GM18505 (cell line): ENCODE data around the gene PARP9.

Experiments
- ATAC-seq: cut with Tn5 transposase; IDR thresholded peaks from one replicate; pipeline ENCODE4 v1.9.1; 2021; ENCODE audit not compliant: unreplicated experiment
- POLR2A ChIP-seq: IDR thresholded peaks from 4 replicates; pipeline ENCODE4 v1.6.1; 2011; ENCODE audit warnings: borderline replicate concordance; ENCODE audit not compliant: insufficient read depth, insufficient read length; ENCODE audit errors: extremely low read depth

PARP9 gene

GRCh38 chr3:122558605-122559004 lies 5.5 kb downstream of the PARP9 start:
- no peak for TF ChIP-seq POLR2A
- no peak for ATAC-seq

GRCh38 chr3:122557356-122557755 lies 6.7 kb downstream of the PARP9 start:
- TF ChIP-seq POLR2A: no peak
- ATAC-seq: no peak

DNA sequence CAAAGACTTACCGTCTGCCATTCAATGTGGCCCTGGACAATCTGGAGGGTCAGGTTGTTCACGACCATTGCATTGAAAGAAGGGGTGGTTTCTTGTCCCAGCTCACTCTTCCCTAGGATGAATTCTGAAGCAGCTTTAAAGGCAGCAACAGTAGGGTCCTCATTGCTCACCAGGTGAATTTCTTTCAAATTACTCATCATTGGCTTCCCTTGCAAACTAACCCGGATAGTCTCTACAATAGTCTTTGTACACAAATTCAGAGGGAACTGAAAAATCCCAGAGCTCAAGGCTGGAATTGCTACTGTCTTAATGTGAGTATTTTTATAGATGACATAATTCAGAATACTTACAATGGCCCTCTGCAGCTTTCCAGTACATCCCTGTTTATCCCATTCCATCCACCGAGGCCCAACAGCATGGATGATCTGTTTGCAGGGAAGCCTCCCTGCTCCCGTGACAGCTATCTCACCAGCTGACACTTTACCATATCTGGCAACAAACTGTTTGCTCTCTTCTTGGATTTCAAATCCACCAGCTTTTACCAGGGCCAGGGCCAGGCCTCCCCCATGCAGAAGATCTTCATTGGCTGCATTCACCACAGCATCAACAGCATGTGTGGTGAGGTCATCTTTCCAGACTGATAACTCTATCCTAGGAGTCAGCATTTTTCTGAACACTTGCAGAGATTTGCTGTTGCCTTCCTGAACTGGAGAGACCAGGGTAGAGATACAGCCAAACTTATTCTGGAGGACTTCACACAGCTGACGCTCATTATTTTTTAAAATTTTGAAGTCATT lies 8.6 kb downstream of the PARP9 start:
- TF ChIP-seq POLR2A: no peak
- no peak for ATAC-seq

- no peak for ATAC-seq
These were observed 10.9 kb downstream of the PARP9 start for GRCh38 chr3:122553171-122553570.

DNA sequence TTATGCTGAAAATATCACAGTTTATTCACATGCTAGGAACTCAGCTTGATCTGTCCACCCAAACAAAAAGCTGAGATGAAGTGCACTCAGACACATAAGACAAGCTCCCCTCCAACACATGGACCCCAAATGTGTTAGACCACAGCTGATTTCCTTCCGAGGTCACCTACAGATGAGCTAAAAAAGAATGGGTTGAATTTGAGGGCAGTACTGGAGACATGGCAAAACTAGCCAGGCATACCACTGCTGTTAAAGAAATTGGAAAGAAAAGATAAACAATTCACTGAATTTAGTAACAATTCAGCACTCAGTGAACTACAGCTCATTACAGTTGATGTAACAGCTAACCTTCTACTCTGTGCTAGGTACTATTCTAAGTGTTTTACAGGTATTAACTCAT lies 15.5 kb downstream of the PARP9 start:
- no peak for ATAC-seq
- no peak for TF ChIP-seq POLR2A

More at GRCh38 chr3:122553171-122553570, 10.9 kb downstream of the PARP9 start:
- TF ChIP-seq POLR2A: no peak

GRCh38 chr3:122548076-122548475 lies 16.0 kb downstream of the PARP9 start:
- no peak for TF ChIP-seq POLR2A
- no peak for ATAC-seq

GRCh38 chr3:122546151-122546550 lies 17.9 kb downstream of the PARP9 start:
- TF ChIP-seq POLR2A: no peak
- no peak for ATAC-seq

GRCh38 chr3:122538956-122539490 lies 25.1 kb downstream of the PARP9 start:
- no peak for ATAC-seq
- no peak for TF ChIP-seq POLR2A

GRCh38 chr3:122536632-122537001 lies 27.5 kb downstream of the PARP9 start:
- no peak for TF ChIP-seq POLR2A

DNA sequence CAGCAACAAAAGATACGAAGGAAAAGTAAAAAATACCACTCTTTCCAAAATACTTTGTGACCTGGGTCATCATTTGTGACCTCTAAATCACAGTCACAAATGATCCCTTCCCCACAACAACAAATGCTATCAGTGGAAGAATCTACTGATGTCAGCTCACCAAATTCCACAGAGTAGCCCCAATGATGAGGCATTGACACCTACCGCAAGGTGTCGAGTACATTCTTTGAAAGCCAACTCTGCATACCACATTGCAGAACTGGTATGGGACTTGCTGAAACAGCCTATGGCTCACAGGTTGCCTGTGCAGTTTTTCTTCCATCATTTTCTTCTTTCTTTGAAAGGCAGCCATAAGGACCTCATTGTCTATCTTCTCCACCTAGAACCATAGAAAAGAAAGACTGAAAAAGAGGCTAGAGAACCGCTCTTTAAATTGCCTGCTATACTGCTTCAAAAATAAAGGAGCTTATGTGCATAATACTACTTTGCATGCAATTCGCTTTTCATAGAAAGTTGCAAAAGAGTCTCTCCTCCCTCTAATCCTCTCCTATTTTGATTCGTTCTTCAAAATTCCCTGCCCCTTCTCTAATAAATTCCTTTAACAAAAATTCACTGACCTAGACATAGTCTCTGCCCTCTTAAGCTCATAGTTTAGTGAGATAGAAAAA lies 28.0 kb downstream of the PARP9 start:
- no peak for TF ChIP-seq POLR2A
- no peak for ATAC-seq

More at GRCh38 chr3:122536632-122537001, 27.5 kb downstream of the PARP9 start:
- ATAC-seq: no peak

GRCh38 chr3:122533931-122534334 lies 30.2 kb downstream of the PARP9 start:
- ATAC-seq: peak; percentile 100
- TF ChIP-seq POLR2A: no peak

DNA sequence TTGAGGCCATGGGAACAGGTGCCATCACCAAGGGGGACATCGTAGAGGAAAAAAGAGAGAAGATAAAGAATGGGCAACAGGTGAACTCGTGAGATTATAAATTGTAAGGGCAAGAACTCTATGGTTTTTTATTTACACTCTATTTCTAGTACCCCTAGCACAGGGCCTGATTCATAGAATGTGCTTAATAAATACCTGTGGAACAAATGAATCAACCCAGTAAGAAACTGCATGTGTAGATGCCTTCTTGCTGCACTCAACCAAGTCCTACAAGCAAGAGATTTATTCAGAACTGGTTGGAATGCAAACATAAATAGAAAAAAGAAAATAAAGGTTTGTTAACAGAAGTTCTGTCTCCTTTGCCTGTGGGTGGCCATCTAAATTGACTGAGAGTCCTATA lies 30.6 kb downstream of the PARP9 start:
- no peak for TF ChIP-seq POLR2A
- peak; percentile 13 for ATAC-seq

- ATAC-seq: no peak
- TF ChIP-seq POLR2A: no peak
These were observed 33.9 kb downstream of the PARP9 start for GRCh38 chr3:122530164-122530563.

GRCh38 chr3:122523317-122523716 lies 40.8 kb downstream of the PARP9 start:
- TF ChIP-seq POLR2A: no peak
- no peak for ATAC-seq
